Sigmoid colon (tissue), 4 donors: ENCODE data around the gene RAB11FIP5.

ENCODE experiments used
- EP300 ChIP-seq, 4 donors: sonication (generic); formaldehyde crosslinking; IDR thresholded peaks; one replicate each; pipeline ENCODE4 v1.6.1; 2017; ENCODE audit warnings: antibody characterized with exemption in 4 of 4
- POLR2AphosphoS5 ChIP-seq, 4 donors: sonication (generic); formaldehyde crosslinking; IDR thresholded peaks; one replicate each; pipeline ENCODE4 v1.6.1; 2017; ENCODE audit warnings: antibody characterized with exemption in 4 of 4
- TF ChIP-seq, protein P1 (sequence below), 4 experiments: fragments of 450-650 bp in 3 of 4; fragments of 200-600 bp in 1 of 4; IDR thresholded peaks; one replicate each; pipeline ENCODE4 v1.5.1; 2016 to 2019; ENCODE audit warnings: antibody characterized with exemption in 4 of 4, mild to moderate bottlenecking in 3 of 4, moderate library complexity in 2 of 4

DNA sequence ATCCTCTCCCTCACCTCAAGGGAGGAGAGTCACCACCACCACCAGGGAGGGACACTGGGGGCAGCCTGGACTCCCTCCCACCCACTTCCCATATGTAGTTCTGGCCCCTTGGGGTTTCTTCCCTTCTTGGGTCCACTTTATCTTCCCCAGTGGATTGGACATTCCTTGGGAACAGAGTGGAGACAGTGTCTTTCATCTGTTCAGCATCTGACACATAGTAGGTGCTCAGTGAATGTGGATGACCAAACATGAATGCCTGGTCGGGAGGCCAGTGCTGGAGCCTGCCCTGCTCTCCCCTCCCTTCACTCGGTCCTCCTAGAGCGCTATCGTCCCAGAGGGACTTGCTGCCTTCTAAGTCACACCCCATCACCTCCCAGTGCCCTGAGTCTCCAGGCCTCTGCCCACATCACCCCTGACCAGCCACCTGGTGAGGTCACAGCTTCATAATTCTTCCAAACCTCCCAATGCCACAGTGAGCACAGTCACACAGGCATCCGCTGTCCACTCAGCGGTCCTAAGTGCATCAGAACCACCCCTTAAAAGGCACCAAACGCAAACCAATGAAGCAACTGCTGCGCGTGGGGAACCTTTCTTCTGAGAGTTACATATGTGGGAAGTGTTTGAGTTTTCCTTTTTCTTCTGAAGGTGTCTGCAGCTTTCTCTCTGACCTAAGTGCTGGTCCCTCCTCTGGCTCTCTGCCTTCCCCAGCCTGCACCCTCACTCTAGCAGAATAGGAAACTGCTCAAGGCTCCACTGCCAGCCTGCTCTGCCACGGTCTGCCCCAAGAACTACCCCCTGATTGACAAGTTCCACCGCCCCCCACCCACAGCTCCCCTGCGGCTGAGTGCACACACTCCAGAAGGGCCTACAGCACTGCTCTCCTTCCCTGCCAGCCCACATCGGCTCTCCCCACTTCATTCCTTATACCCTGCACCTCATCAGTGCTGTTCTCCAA is 34.0 kb downstream of the RAB11FIP5 start:
- TF ChIP-seq, protein P1, sequence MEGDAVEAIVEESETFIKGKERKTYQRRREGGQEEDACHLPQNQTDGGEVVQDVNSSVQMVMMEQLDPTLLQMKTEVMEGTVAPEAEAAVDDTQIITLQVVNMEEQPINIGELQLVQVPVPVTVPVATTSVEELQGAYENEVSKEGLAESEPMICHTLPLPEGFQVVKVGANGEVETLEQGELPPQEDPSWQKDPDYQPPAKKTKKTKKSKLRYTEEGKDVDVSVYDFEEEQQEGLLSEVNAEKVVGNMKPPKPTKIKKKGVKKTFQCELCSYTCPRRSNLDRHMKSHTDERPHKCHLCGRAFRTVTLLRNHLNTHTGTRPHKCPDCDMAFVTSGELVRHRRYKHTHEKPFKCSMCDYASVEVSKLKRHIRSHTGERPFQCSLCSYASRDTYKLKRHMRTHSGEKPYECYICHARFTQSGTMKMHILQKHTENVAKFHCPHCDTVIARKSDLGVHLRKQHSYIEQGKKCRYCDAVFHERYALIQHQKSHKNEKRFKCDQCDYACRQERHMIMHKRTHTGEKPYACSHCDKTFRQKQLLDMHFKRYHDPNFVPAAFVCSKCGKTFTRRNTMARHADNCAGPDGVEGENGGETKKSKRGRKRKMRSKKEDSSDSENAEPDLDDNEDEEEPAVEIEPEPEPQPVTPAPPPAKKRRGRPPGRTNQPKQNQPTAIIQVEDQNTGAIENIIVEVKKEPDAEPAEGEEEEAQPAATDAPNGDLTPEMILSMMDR (IDR thresholded peaks at IDR 0.05) = no peak
- TF ChIP-seq EP300 (IDR thresholded peaks at IDR 0.05) (no peak), POLR2AphosphoS5 (IDR thresholded peaks at IDR 0.05) (no peak)
